ENCODE results near the gene OSBP2. TPM values are rescaled to one million over a fixed set of nuclear protein-coding genes. Genes with fewer than 3 reads are reported as not detected.

Gene OSBP2
- total and polyA plus RNA-seq, 2 of the 13 experiments (the other 11 are each of a cell fraction or from before 2014, with no cell fraction given): 5.0 to 7.7 TPM

- H3K4me1 ChIP-seq (ENCODE audit: insufficient read depth, low read length): 0 out of 2 replicates have a peak, but pooled peaks cover 5% of the 10 kb centered on the region
- no peaks in the 10 kb centered on the region; the same call in 1 of the 2 replicates for H4K20me1 ChIP-seq (ENCODE audit: insufficient read depth, low read length)
- no peak for DNase-seq (ENCODE audit: low spot score)
- H2AFZ ChIP-seq (ENCODE audit: low read length): no peak overlapping the region
- POLR2A ChIA-PET: no interaction called here
- no peaks in the 10 kb centered on the region for H3K79me2 ChIP-seq (ENCODE audit: insufficient read depth, low read length)
- ATAC-seq: no peak
- no peak overlapping the region for H3K4me3 ChIP-seq (replicated peaks in 1 of 3; ENCODE audit: insufficient read depth in 1 of 3, low read depth in 2 of 3, low read length in 3 of 3)
- 97% methylated on average over 30 of the region's 34 CpGs for WGBS (ENCODE audit: low lambda C conversion rate)
- no TSS peak for BruUV-seq (replicated peaks)
- H3K9ac ChIP-seq (ENCODE audit: insufficient read depth, low read depth, low read length): no peak overlapping the region
- intact Hi-C loops (cut with micrococcal nuclease; ENCODE audit: unreplicated experiment) (no loop called here), in situ Hi-C loops (cut with HindIII; ENCODE audit: extremely low pct_ligation_motif_present, low pct_unique_long_range_greater_than_20kb) (loop anchor here (5.0 kb wide), 1 partner anchor 160 kb away; no protein-coding TSS in a partner anchor)
- no peak overlapping the region for H3K27ac ChIP-seq (ENCODE audit: extremely low read length, insufficient read depth, low read length)
- peaks cover 6 to 26% of the 10 kb centered on the region in 2 experiments; a peak in 4 of 5 replicates for H3K36me3 ChIP-seq (replicated peaks in 1 of 2; ENCODE audit: control insufficient read depth in 1 of 2, insufficient read depth in 2 of 2, low read length in 2 of 2)
- CTCF ChIA-PET (ENCODE audit: low intra/inter-chr PET ratio, low total read pairs): interaction anchor here (3.5 kb wide), 1 partner anchor 158 kb away, joined by 37 read pairs; no protein-coding TSS in a partner anchor
- FAIRE-seq: no peak
- no peaks in the 10 kb centered on the region for H3K9me3 ChIP-seq (ENCODE audit: low read length)
- no peak overlapping the region for H3K4me2 ChIP-seq (ENCODE audit: low read depth, low read length)
- no peaks in the 10 kb centered on the region for H3K27me3 ChIP-seq (ENCODE audit: control insufficient read depth in 1 of 2, insufficient read depth in 2 of 2, low read length in 2 of 2)
- TF ChIP-seq ZNF503 (CRISPR knock-in tag; IDR thresholded peaks at IDR 0.05): no peak
- TF ChIP-seq ZNF703 (CRISPR knock-in tag; IDR thresholded peaks at IDR 0.05; ENCODE audit: borderline replicate concordance): no peak
- no peak for TF ChIP-seq MAZ (IDR thresholded peaks at IDR 0.05; ENCODE audit: borderline replicate concordance, low read depth, low read length)
- no peak for TF ChIP-seq MAZ (CRISPR knock-in tag; IDR thresholded peaks at IDR 0.05; ENCODE audit: low read depth)
- TF ChIP-seq ZNF777 (CRISPR knock-in tag; IDR thresholded peaks at IDR 0.05): no peak
- TF ChIP-seq, protein P1, sequence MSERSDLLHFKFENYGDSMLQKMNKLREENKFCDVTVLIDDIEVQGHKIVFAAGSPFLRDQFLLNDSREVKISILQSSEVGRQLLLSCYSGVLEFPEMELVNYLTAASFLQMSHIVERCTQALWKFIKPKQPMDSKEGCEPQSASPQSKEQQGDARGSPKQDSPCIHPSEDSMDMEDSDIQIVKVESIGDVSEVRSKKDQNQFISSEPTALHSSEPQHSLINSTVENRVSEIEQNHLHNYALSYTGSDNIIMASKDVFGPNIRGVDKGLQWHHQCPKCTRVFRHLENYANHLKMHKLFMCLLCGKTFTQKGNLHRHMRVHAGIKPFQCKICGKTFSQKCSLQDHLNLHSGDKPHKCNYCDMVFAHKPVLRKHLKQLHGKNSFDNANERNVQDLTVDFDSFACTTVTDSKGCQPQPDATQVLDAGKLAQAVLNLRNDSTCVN (CRISPR knock-in tag; IDR thresholded peaks at IDR 0.05; ENCODE audit: borderline replicate concordance): no peak
- TF ChIP-seq NFRKB (IDR thresholded peaks at IDR 0.05): no peak
- TF ChIP-seq ZNF562 (CRISPR knock-in tag; IDR thresholded peaks at IDR 0.05; ENCODE audit: borderline replicate concordance): no peak
- TF ChIP-seq, protein P2, sequence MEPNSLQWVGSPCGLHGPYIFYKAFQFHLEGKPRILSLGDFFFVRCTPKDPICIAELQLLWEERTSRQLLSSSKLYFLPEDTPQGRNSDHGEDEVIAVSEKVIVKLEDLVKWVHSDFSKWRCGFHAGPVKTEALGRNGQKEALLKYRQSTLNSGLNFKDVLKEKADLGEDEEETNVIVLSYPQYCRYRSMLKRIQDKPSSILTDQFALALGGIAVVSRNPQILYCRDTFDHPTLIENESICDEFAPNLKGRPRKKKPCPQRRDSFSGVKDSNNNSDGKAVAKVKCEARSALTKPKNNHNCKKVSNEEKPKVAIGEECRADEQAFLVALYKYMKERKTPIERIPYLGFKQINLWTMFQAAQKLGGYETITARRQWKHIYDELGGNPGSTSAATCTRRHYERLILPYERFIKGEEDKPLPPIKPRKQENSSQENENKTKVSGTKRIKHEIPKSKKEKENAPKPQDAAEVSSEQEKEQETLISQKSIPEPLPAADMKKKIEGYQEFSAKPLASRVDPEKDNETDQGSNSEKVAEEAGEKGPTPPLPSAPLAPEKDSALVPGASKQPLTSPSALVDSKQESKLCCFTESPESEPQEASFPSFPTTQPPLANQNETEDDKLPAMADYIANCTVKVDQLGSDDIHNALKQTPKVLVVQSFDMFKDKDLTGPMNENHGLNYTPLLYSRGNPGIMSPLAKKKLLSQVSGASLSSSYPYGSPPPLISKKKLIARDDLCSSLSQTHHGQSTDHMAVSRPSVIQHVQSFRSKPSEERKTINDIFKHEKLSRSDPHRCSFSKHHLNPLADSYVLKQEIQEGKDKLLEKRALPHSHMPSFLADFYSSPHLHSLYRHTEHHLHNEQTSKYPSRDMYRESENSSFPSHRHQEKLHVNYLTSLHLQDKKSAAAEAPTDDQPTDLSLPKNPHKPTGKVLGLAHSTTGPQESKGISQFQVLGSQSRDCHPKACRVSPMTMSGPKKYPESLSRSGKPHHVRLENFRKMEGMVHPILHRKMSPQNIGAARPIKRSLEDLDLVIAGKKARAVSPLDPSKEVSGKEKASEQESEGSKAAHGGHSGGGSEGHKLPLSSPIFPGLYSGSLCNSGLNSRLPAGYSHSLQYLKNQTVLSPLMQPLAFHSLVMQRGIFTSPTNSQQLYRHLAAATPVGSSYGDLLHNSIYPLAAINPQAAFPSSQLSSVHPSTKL (CRISPR knock-in tag; IDR thresholded peaks at IDR 0.05): no peak
- TF ChIP-seq ZNF687 (CRISPR knock-in tag; IDR thresholded peaks at IDR 0.05): peak; percentile 11; the same call in 1 of the 2 replicates
- no peak for TF ChIP-seq HMGA1 (CRISPR knock-in tag; conservative IDR thresholded peaks at IDR 0.05)
- peak; percentile 56 for TF ChIP-seq RBM22 (optimal IDR thresholded peaks at IDR 0.05; ENCODE audit: low read length)
These were observed 227.5 kb downstream of the OSBP2 start for GRCh38 chr22:30922151-30922611.
